ENCODE data around the gene APP.

DNA sequence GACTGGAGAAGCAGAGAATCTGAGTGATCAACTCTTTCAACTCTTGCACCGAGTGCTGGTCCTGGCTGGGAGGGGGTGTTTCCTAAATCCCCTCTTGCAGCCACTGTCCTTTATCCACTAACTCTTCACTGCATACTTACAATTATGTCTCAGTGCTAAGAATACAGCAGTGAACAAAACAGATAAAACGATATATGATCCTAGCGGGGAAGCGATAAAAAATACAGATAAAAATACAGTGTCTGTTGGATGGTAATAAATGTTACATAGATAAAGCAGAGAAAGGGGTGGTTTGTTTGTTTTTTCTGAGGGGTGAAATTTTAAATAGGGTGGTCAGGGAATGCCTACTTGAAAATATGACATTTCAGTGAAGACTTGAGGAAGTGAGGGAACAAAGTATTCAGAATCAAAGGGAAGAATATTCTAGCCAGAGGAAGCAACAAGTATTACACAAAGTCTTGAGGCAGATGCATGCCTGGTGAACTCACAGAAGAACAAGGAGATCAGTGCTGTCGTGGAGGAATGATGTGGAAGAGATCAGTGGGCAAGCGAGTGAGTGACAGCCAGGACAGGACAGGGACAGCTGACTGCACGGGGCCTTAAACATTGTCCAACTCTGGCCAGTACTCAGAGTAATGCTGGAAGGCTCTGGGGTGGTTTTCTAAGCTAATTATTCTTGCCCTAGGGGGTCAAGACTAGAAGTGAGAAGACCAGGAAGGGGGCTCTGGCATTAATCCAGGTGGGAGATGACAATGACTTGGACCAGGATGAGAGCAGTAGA, 110.0 kb downstream of the APP start:
- TF ChIP-seq, protein P1, sequence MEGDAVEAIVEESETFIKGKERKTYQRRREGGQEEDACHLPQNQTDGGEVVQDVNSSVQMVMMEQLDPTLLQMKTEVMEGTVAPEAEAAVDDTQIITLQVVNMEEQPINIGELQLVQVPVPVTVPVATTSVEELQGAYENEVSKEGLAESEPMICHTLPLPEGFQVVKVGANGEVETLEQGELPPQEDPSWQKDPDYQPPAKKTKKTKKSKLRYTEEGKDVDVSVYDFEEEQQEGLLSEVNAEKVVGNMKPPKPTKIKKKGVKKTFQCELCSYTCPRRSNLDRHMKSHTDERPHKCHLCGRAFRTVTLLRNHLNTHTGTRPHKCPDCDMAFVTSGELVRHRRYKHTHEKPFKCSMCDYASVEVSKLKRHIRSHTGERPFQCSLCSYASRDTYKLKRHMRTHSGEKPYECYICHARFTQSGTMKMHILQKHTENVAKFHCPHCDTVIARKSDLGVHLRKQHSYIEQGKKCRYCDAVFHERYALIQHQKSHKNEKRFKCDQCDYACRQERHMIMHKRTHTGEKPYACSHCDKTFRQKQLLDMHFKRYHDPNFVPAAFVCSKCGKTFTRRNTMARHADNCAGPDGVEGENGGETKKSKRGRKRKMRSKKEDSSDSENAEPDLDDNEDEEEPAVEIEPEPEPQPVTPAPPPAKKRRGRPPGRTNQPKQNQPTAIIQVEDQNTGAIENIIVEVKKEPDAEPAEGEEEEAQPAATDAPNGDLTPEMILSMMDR (IDR thresholded peaks at IDR 0.05) = no peak
- no peak for TF ChIP-seq POLR2A (IDR thresholded peaks at IDR 0.05)
